HL-60 (cell line): ENCODE results near the gene GCNT1.
A peak's percentile ranks its signal among the peaks of the same experiment; 100 is the strongest.

ENCODE experiments used
- DNase-seq, 2 experiments: peaks; one replicate each; pipeline ENCODE4 v3.0.0-alpha.2; 2010 to 2020; ENCODE audit warnings: low read depth in 1 of 2, low spot score in 1 of 2
- H3K27ac ChIP-seq: fragments of 250-450 bp; sonication (Bioruptor Pico); replicated peaks from 2 replicates; pipeline ENCODE4 v1.5.1; 2020; ENCODE audit warnings: mild to moderate bottlenecking, moderate library complexity
- H3K27me3 ChIP-seq: fragments of 250-450 bp; sonication (Bioruptor Pico); 2 replicates; pipeline ENCODE4 v1.5.1; 2021; ENCODE audit warnings: mild to moderate bottlenecking, moderate library complexity; ENCODE audit not compliant: insufficient read depth, poor library complexity, severe bottlenecking
- H3K4me3 ChIP-seq: replicated peaks from 2 replicates; pipeline ENCODE4 v1.5.1; 2011; ENCODE audit warnings: mild to moderate bottlenecking, control low read depth, low read length; ENCODE audit not compliant: insufficient read depth
- CTCF ChIP-seq: IDR thresholded peaks from one replicate; pipeline ENCODE4 v1.5.1; 2011; ENCODE audit warnings: low read length, control low read depth, inconsistent platforms; ENCODE audit not compliant: insufficient read depth
- GABPA ChIP-seq: IDR thresholded peaks from 2 replicates; pipeline ENCODE4 v1.6.1; 2012; ENCODE audit warnings: low read depth
- POLR2AphosphoS5 ChIP-seq: IDR thresholded peaks from 2 replicates; pipeline ENCODE4 v1.6.1; 2012; ENCODE audit warnings: low read depth
- REST ChIP-seq: IDR thresholded peaks from 2 replicates; pipeline ENCODE4 v1.6.1; 2012; ENCODE audit warnings: low read depth; ENCODE audit not compliant: insufficient replicate concordance
- SPI1 ChIP-seq: IDR thresholded peaks from 2 replicates; pipeline ENCODE4 v1.6.1; 2012; ENCODE audit warnings: low read depth, mild to moderate bottlenecking, borderline replicate concordance

Gene GCNT1

GRCh38 chr9:76453785-76454184 is 5.2 kb upstream of the GCNT1 start:
- H3K27ac ChIP-seq: no peak overlapping the region
- no peak overlapping the region for H3K4me3 ChIP-seq
- TF ChIP-seq POLR2AphosphoS5: no peak
- TF ChIP-seq SPI1: no peak
- no peak for TF ChIP-seq GABPA
- TF ChIP-seq REST: no peak
- TF ChIP-seq CTCF: no peak
- no peaks in the 10 kb centered on the region for H3K27me3 ChIP-seq
- DNase-seq: peak in 1 of 2 experiments; percentile 18

GRCh38 chr9:76454311-76454710 is 4.7 kb upstream of the GCNT1 start:
- DNase-seq: no peak

GRCh38 chr9:76456202-76456926 is 2.6 kb upstream of the GCNT1 start:
- DNase-seq: peak in 1 of 2 experiments; percentile 96
- TF ChIP-seq CTCF (no peak), GABPA (peak; percentile 58), SPI1 (peak; percentile 95), POLR2AphosphoS5 (peak; percentile 99), REST (peak; percentile 32)
- Histone ChIP-seq H3K4me3 (no peak overlapping the region), H3K27me3 (no peaks in the 10 kb centered on the region), H3K27ac (peak overlapping the region; percentile 59)

More at GRCh38 chr9:76454311-76454710, 4.7 kb upstream of the GCNT1 start:
- Histone ChIP-seq H3K4me3 (no peak overlapping the region), H3K27ac (no peak overlapping the region), H3K27me3 (no peaks in the 10 kb centered on the region)
- no peak for TF ChIP-seq REST
